ENCODE measurements around the gene KIAA1328. TPM values are rescaled to one million over a fixed set of nuclear protein-coding genes. Genes with fewer than 3 reads are reported as not detected.
"Not testable (repeated sequence)": the region's sequence is repeated elsewhere in the genome, so short reads cannot be mapped to it uniquely, and the experiment has no call there.

KIAA1328 gene
- total and polyA plus RNA-seq, 8 donors: 2.1 to 5.2 (median 3.6) TPM

GRCh38 chr18:36900466-36900865 is 71.5 kb downstream of the KIAA1328 start:
- ATAC-seq: no peak
- FAIRE-seq: no peak
- Histone ChIP-seq H3K27me3 (no peaks in the 10 kb centered on the region), H3K27ac (no peak overlapping the region), H3K36me3 (no peaks in the 10 kb centered on the region), H3K9me3 (no peaks in the 10 kb centered on the region), H3K4me3 (no peak overlapping the region), H3K4me1 (no peaks in the 10 kb centered on the region)
- no peak for DNase-seq
- WGBS, 2 donors: 98 to 99% methylated on average over 4 of the region's 4 CpGs
- TF ChIP-seq CTCF (IDR thresholded peaks at IDR 0.05): no peak
- intact Hi-C loops (cut with DNase I): no loop called here

GRCh38 chr18:36901277-36901701 is 72.4 kb downstream of the KIAA1328 start:
- TF ChIP-seq CTCF (IDR thresholded peaks at IDR 0.05): no peak
- intact Hi-C loops (cut with DNase I): no loop called here
- ATAC-seq (no peak), DNase-seq (no peak), FAIRE-seq (no peak)
- Histone ChIP-seq H3K4me3 (no peak overlapping the region), H3K36me3 (no peaks in the 10 kb centered on the region), H3K4me1 (no peaks in the 10 kb centered on the region), H3K27ac (no peak overlapping the region), H3K27me3 (no peaks in the 10 kb centered on the region), H3K9me3 (no peaks in the 10 kb centered on the region)
- 67 to 76% methylated on average over 1 of the region's 1 CpG for WGBS, 2 donors

DNA sequence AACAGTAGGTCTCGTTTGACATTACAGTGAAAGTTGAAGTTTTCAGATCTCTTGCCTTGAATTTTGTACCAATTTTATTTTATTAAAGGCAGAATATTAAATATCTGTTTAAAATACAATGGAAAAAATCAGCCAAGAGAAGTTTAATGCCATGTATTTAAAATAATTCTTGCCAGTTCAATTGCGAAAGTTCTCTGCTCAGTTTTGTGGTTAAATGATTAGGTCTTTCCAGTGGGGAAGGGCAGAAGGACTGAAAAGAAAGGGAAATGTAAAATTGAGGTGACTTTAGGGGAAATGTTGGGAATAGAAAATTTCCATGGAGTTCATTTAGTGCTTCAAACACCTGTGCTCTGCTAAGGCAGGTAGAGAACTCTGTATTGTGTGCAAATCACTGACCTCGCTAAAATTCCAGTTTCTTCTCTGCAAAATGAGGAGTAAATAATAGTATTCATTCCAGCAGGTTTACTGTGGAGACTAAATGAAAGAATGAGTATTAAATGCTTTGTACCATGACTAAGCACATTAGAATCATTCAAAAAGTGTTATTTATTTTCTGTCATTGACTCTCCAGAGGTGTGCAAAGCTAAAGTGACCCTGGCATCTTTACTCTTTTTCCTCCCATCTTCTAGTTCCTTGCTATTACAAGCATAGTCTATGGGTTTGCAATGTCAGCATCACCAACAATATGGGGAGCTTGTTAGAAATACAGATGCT is 74.4 kb downstream of the KIAA1328 start:
- intact Hi-C loops (cut with DNase I): no loop called here
- no peak for FAIRE-seq
- no peak overlapping the region for H3K27ac ChIP-seq
- no peak for TF ChIP-seq CTCF (IDR thresholded peaks at IDR 0.05)
- no peaks in the 10 kb centered on the region for H3K36me3 ChIP-seq
- ATAC-seq: no peak
- no peaks in the 10 kb centered on the region for H3K27me3 ChIP-seq
- DNase-seq: no peak
- WGBS, 2 donors: 77 to 96% methylated on average over 3 of the region's 3 CpGs
- no peak overlapping the region for H3K4me3 ChIP-seq
- H3K9me3 ChIP-seq: no peaks in the 10 kb centered on the region
- H3K4me1 ChIP-seq: no peaks in the 10 kb centered on the region

- intact Hi-C loops (cut with DNase I): no loop called here
- Histone ChIP-seq H3K27ac (no peak overlapping the region), H3K36me3 (no peaks in the 10 kb centered on the region), H3K4me3 (no peak overlapping the region), H3K4me1 (no peaks in the 10 kb centered on the region), H3K27me3 (no peaks in the 10 kb centered on the region), H3K9me3 (no peaks in the 10 kb centered on the region)
- DNase-seq (no peak), ATAC-seq (no peak), FAIRE-seq (no peak)
- no peak for TF ChIP-seq CTCF (IDR thresholded peaks at IDR 0.05)
These were observed 76.6 kb downstream of the KIAA1328 start for GRCh38 chr18:36905571-36905970.

- DNase-seq; H3K4me1 ChIP-seq; H3K27me3 ChIP-seq; H3K4me3 ChIP-seq; H3K9me3 ChIP-seq; ATAC-seq; H3K36me3 ChIP-seq; FAIRE-seq; H3K27ac ChIP-seq; intact Hi-C loops (cut with DNase I): not testable (repeated sequence)
- 95 to 97% methylated on average over 4 of the region's 4 CpGs for WGBS, 2 donors
These were observed 80.4 kb downstream of the KIAA1328 start for GRCh38 chr18:36909282-36909681.
